GM21423 (cell line): ENCODE results near the gene RNPEPL1.
"Not testable (repeated sequence)": the region's sequence is repeated elsewhere in the genome, so short reads cannot be mapped to it uniquely, and the experiment has no call there.

Source experiments
- ATAC-seq: cut with Tn5 transposase; IDR thresholded peaks from one replicate; pipeline ENCODE4 v1.9.1; 2021; ENCODE audit warnings: mild to moderate bottlenecking, moderate library complexity; ENCODE audit not compliant: unreplicated experiment

Gene RNPEPL1

DNA sequence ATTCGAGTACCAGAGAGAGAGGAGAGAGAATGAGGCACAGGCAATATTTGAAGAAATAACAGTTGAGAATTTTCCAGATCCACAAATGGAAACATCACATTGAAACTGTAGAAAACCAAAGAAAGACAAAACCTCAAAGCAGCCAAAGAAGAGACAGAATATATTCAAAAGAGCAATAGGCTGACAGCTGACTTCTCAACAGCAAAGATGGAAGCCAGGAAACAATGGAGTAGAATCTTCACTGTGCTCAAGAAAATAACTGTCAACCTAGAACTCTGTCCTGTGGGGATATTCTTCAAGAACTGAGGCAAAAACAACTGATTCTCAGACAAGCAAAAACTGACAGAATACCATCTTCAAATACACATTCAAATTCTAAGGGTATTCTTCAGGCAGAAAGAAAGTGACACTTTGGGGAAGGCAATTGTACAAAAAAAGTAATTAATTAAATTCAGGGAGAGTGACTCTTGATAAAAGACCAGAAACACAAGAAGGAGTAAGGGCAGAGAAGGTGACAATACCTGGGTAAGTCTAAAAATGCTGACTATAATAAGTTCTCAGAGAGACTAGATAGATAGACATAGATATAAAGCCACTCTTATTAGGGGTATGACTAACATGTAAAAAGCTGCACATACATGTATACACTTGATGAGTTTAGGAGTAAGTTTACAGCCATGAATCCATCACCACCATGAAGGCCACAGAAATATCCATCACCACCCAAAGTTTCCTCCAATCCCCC, 36.1 kb upstream of the RNPEPL1 start:
- no peak for ATAC-seq

DNA sequence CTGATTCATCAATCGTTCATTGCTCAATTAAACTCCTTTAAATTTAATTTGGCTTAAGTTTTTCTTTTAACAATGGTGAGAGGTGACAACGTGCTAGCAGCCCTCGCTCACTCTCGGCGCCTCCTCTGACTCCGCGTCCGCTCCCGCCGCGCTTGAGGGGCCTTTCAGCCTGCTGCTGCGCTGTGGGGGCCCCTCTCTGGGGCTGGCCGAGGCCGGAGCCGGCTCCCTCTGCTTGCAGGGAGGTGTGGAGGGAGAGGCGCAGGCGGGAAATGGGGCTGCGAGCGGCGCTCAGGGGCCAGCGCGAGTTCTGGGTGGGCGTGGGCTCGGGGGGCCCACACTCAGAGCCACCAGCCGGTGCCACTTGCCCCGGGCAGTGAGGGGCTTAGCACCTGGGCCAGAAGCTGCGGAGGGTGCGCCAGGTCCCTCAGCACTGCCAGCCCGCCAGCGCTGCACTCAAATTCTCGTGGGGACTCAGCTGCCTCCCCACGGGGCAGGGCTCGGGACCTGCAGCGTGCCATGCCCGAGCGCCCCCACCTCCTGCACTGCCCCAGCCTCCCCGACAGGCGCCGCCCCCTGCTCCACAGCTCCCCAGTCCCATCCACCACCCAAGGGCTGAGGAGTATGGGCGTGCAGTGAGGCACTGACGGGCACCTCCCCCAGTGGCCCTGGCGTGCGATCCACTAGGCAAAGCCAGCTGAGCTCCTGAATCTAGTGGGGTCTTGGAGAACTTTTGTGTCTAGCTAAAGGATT, 30.1 kb upstream of the RNPEPL1 start:
- ATAC-seq, result no peak

DNA sequence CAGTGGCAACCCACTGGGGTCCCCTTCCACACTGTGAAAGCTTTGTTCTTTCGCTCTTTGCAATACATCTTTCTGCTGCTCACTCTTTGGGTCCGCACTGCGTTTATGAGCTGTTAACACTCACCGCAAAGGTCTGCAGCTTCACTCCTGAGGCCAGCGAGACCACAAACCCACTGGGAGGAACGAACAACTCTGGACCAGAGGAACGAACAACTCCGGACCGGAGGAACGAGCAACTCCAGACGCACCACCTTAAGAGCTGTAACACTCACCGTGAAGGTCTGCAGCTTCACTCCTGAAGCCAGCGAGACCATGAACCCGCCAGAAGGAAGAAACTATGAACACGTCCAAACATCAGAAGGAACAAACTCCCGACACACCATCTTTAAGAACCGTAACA, 29.2 kb upstream of the RNPEPL1 start:
- not testable (repeated sequence) for ATAC-seq

GRCh38 chr2:240539906-240540305, 28.4 kb upstream of the RNPEPL1 start:
- ATAC-seq, result no peak

GRCh38 chr2:240551288-240551687, 17.0 kb upstream of the RNPEPL1 start:
- no peak for ATAC-seq

- ATAC-seq, result no peak
These were observed 16.5 kb upstream of the RNPEPL1 start for GRCh38 chr2:240551811-240552210.

DNA sequence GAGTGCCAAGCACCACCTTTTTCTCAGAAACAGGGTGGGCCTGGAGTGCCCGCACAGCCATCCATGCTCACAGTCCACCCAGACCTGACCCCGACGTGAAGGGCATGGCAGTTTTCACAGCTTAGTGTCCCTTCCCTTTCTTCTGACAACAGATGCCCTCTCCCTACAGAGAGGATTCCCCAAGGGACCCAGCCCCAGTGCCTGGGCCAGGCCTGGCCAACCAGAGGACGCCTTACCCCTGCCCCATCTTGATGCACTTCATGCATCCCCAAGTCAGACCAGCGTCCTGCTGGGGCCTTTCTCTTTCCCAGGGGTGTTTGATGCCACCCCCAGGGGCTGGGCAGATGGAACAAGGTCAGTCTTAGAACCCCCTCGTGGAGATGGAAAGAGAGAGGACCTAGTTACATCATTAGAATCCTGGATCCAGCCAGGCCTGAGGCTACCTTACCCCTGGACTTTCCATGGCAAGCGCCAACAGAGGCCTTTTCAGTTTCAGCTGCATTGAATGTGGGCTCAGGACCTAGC, 14.3 kb upstream of the RNPEPL1 start:
- ATAC-seq, result no peak

GRCh38 chr2:240554767-240555493, 13.4 kb upstream of the RNPEPL1 start:
- ATAC-seq, result no peak

DNA sequence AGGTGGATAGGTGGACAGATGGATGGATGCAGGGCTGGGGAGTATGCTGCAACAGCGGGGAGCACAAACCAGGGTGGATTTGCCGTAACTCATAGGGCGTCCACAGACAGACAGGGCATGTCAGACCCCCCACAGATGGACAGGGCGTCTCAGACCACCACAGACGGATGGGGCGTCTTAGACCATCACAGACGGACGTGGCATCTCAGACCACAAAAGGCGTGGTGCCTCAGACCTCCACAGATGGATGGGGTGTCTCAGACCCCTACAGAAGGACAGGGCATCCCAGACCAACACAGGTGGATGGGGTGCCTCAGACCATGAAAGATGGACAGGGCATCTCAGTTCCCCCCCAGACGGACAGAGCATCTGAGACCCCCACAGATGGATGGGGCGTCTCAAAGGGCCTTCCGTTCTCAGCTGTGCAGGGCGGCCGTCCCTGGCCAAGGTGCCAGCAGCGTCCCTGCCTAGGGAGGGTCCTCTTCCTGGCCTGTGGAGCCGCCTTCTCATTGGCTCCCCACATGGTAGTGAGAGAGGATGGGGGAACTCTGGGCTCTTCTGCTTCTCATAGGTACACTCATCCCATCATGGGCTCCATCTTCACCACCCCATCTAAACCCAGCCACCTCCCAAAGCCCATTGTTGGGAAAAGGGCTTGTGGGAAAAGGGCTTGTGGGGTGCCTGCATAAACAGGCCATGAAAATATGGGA, 12.6 kb upstream of the RNPEPL1 start:
- ATAC-seq, result no peak

GRCh38 chr2:240556553-240557100, 11.7 kb upstream of the RNPEPL1 start:
- ATAC-seq, result no peak

- no peak for ATAC-seq
These were observed 11.1 kb upstream of the RNPEPL1 start for GRCh38 chr2:240557101-240557751.

DNA sequence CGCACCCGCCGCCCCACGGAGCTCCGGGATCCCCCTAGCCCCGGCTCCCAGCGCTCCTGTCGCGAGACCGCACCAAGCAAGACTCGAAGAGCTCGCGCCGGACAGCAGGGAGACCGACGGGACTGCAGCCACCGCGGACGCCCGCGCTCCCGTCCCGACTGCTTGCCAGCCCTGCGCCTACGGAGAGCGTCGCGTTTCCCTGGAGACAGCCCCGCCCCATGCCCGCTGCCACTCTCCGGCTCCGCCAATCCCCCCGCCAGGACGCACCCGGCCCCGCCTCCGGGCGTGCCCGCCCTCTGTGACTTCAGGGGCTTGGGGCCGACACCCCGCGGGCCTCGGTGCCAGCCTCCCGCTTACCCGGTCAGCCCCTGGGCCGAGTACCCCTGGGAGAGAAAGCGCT, 10.5 kb upstream of the RNPEPL1 start, which contains the start of gene ANKMY1:
Gene ANKMY1, minus strand, starts transcription at position 181 of the 400 bp plus-strand sequence. CDS start 653 bp downstream, outside the sequence.
- ATAC-seq, result no peak

DNA sequence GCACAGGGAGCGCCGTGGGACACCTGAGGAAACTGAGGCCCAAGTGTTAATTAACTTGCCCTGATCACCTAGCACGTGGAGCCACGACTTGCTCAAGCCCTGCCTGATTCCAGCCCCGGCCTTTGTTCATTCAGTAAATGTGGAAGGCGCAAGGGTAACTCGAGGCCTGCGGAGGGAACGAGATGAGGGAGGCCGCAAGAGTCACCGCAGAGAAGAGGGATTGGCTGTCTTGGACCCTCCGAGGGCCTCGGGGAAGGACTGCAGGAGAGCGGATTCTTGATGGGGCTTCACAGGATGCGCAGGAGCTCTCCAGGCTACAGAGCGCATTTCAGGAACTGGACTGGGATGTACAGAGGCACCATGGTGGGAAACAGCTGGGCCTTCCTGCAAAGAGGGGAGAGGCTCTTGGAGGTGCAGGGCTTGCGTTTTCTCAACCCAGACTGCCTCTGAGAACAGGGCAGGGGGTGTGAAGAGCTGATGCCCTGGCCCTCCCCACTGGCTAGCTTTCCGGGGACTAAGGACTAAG, 10.0 kb upstream of the RNPEPL1 start:
- ATAC-seq, result no peak

DNA sequence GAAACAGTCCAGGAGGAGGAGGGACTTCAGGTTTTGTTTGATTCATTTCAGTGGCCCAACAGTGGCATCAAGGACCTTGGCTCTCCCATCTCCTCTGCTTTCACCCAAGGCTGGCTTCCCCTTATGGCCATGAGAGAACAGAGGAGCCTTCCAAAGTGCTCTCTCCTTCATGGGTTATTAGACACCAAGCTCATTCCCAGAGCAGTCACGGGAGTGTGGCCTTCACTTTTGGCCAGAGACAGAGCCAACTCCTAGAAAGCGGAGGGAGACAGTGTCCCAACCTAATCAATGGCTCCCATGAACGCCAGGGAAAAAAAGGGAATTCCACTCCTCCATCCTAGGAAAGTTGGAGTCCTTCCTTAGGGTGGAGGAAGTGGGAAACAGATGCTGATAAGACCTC, 9.0 kb upstream of the RNPEPL1 start:
- no peak for ATAC-seq

DNA sequence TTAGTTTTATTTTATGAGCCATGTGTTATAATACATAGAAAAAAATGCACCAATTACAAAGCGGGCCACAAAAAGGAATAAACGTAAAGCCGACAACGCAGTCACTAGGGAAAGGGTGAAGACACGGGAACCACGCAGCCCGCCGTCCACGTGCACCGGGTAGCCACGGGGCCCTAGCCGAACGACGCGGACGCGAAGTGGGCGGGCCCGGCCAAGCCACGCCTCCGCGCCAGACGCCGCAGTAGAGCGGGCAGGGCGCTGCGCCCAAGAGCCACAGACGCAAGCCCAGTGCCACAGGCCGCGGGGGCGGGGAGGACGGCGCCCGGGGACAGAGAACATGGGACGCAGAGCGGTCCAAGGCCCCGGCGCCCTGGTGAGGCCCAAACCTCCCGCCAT, 8.2 kb upstream of the RNPEPL1 start, which contains the start of gene DUSP28:
Gene DUSP28, plus strand, starts transcription at position 274 of the 396 bp plus-strand sequence. CDS start 328 bp downstream, outside the sequence.
- peak; percentile 56 for ATAC-seq

DNA sequence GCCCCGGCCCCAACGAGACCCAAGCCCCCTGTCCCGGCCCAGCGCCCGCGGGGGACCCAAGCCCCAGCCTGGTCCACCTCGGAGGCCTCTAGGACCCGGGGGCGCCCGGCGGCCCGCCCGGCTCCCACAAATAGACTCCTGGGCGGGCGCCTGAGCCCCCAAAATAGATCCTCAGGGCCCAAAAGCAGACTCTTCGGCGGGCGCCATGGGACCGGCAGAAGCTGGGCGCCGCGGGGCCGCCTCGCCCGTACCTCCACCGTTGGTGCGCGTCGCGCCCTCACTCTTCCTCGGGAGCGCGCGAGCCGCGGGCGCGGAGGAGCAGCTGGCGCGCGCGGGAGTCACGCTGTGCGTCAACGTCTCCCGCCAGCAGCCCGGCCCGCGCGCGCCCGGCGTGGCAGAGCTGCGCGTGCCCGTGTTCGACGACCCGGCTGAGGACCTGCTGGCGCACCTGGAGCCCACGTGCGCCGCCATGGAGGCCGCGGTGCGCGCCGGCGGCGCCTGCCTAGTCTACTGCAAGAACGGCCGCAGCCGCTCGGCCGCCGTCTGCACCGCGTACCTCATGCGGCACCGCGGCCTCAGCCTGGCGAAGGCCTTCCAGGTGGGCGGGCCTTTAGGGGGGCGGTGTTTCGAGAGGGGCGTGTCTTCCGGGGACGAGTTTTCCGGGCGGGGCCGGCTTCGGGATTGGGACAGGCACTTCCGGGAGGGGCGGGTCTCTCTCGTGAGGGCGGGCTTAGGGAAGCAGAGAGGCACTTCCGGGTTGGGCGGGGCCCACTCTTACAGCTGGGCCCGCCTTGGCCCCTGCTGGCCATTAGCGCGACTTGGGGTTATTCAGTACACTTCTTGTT, 7.6 kb upstream of the RNPEPL1 start:
- ATAC-seq, result peak; percentile 55

- peak; percentile 7 for ATAC-seq
These were observed 6.8 kb upstream of the RNPEPL1 start for GRCh38 chr2:240561325-240561971.

DNA sequence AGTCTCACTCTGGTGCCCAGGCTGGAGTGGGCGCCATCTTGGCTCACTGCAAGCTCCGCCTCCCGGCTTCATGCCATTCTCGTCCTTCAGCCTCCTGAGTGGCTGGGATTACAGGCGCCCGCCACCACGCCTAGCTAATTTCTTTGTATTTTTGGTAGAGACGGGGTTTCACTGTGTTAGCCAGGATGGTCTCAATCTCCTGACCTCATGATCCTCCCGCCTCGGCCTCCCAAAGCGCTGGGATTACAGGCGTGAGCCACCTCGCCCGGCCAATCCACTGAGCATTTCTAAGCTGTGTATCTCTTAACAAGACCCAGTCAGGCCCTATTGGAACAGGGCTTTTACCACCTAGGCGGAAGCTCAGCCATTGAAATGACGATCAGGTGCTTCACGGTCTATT, 5.1 kb upstream of the RNPEPL1 start:
- not testable (repeated sequence) for ATAC-seq
